HFFc6 (cell line): Measurements from ENCODE around the gene SLC45A3. TPM values are rescaled to one million over a fixed set of nuclear protein-coding genes. Genes with fewer than 3 reads are reported as not detected.

Experiments used
- DNase-seq: peaks from one replicate; pipeline ENCODE4 v3.0.0-alpha.2; 2018
- H3K27ac Mint-ChIP-seq: 2 replicates; pipeline ENCODE4 v1.8.0; 2020; ENCODE audit warnings: mild to moderate bottlenecking, mixed read lengths
- H3K27me3 Mint-ChIP-seq: 2 replicates; pipeline ENCODE4 v1.8.0; 2021; ENCODE audit warnings: mild to moderate bottlenecking, moderate library complexity, mixed read lengths; ENCODE audit not compliant: insufficient read depth
- H3K36me3 Mint-ChIP-seq: 2 replicates; pipeline ENCODE4 v1.8.0; 2021; ENCODE audit warnings: low read depth, mixed read lengths
- H3K4me1 Mint-ChIP-seq: 2 replicates; pipeline ENCODE4 v1.8.0; 2020; ENCODE audit warnings: low read depth, mixed read lengths
- H3K4me3 Mint-ChIP-seq: 2 replicates; pipeline ENCODE4 v1.8.0; 2020; ENCODE audit warnings: mild to moderate bottlenecking, moderate library complexity, mixed read lengths
- H3K9me3 Mint-ChIP-seq: 2 replicates; pipeline ENCODE4 v1.8.0; 2020; ENCODE audit warnings: mild to moderate bottlenecking, mixed read lengths
- CTCF ChIP-seq: fragments of 200-600 bp; sonication (generic); IDR thresholded peaks from 2 replicates; pipeline ENCODE4 v1.5.0; 2021; ENCODE audit warnings: antibody characterized with exemption, mild to moderate bottlenecking
- total RNA-seq, 6 experiments: library from RNA; stranded (reverse); fragmentation: NEBNext Ultra II Directional; extraction: Animal tissue kit (Norgen Biotek cat#: 25700); gene quantifications; 2 replicates in 1 of 6; 3 replicates in 5 of 6; pipeline ENCODE4 v1.2.3, GENCODE V29; 2021

The SLC45A3 gene
- total RNA-seq, 6 experiments from 2014 or later: 1.1 to 2.4 (median 1.4) TPM

GRCh38 chr1:205700865-205701401, 20.6 kb upstream of the SLC45A3 start:
- no peak for TF ChIP-seq CTCF
- H3K9me3 Mint-ChIP-seq: no peaks in the 10 kb centered on the region
- H3K27me3 Mint-ChIP-seq: peaks cover 2% of the 10 kb centered on the region; the same call in 1 of the 2 replicates
- H3K4me3 Mint-ChIP-seq: no peak overlapping the region
- H3K27ac Mint-ChIP-seq: no peak overlapping the region
- H3K36me3 Mint-ChIP-seq: peaks cover 10% of the 10 kb centered on the region
- no peaks in the 10 kb centered on the region for H3K4me1 Mint-ChIP-seq
- no peak for DNase-seq

GRCh38 chr1:205699416-205699815, 19.1 kb upstream of the SLC45A3 start:
- H3K36me3 Mint-ChIP-seq: peaks cover 10% of the 10 kb centered on the region
- DNase-seq: no peak
- no peaks in the 10 kb centered on the region for H3K9me3 Mint-ChIP-seq
- peaks cover 2% of the 10 kb centered on the region; the same call in 1 of the 2 replicates for H3K27me3 Mint-ChIP-seq
- no peak for TF ChIP-seq CTCF
- H3K4me3 Mint-ChIP-seq: no peak overlapping the region
- no peaks in the 10 kb centered on the region for H3K4me1 Mint-ChIP-seq
- H3K27ac Mint-ChIP-seq: no peak overlapping the region

GRCh38 chr1:205698921-205699320, 18.6 kb upstream of the SLC45A3 start:
- Mint-ChIP-seq H3K27me3 (peaks cover 2% of the 10 kb centered on the region; the same call in 1 of the 2 replicates), H3K4me3 (no peak overlapping the region), H3K36me3 (peaks cover 10% of the 10 kb centered on the region), H3K4me1 (no peaks in the 10 kb centered on the region), H3K9me3 (no peaks in the 10 kb centered on the region), H3K27ac (no peak overlapping the region)
- TF ChIP-seq CTCF: no peak
- no peak for DNase-seq

GRCh38 chr1:205693421-205693991, 13.2 kb upstream of the SLC45A3 start:
- no peaks in the 10 kb centered on the region for H3K9me3 Mint-ChIP-seq
- no peak for TF ChIP-seq CTCF
- H3K27me3 Mint-ChIP-seq: peaks cover 2% of the 10 kb centered on the region
- no peaks in the 10 kb centered on the region for H3K36me3 Mint-ChIP-seq
- no peak overlapping the region for H3K4me3 Mint-ChIP-seq
- DNase-seq: no peak
- no peaks in the 10 kb centered on the region for H3K4me1 Mint-ChIP-seq
- H3K27ac Mint-ChIP-seq: no peak overlapping the region

GRCh38 chr1:205692423-205692822, 12.1 kb upstream of the SLC45A3 start:
- Mint-ChIP-seq H3K27ac (no peak overlapping the region), H3K36me3 (no peaks in the 10 kb centered on the region), H3K4me1 (no peaks in the 10 kb centered on the region), H3K4me3 (no peak overlapping the region), H3K27me3 (peaks cover 4% of the 10 kb centered on the region), H3K9me3 (no peaks in the 10 kb centered on the region)
- no peak for DNase-seq
- no peak for TF ChIP-seq CTCF
